Kidney tubule cell (primary cell): ENCODE measurements around the gene HAX1.
"Not testable (repeated sequence)": the region's sequence is repeated elsewhere in the genome, so short reads cannot be mapped to it uniquely, and the experiment has no call there.

Experiments used
- DNase-seq: peaks from one replicate; pipeline ENCODE4 v3.0.0-alpha.2; 2018; ENCODE audit warnings: low spot score

Gene HAX1

GRCh38 chr1:154272217-154272998 is at the start of gene HAX1:
Gene HAX1, plus strand, starts transcription at chr1:154272629. Its CDS starts 95 bp downstream, at chr1:154272724.
- peak; percentile 98 for DNase-seq

DNA sequence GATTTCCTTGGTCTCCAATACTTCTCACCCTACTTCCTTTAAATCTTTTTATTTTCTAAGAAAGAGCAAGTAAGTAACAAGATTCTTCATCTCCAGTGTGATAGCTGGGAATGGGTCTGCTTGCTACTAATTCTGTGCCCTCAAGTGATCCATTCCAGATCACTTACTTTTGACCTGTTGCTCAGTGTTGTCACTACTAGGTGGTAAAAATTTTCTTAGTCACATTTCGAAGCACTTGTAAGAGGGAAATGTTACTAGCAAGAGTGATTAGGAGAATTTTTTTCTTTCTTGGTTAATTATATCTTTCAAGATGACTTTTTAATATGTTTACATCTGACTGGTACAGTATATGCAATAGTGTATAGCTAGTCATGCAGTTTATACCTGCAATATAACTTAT is 49.5 kb upstream of the HAX1 start:
- DNase-seq, result no peak

DNA sequence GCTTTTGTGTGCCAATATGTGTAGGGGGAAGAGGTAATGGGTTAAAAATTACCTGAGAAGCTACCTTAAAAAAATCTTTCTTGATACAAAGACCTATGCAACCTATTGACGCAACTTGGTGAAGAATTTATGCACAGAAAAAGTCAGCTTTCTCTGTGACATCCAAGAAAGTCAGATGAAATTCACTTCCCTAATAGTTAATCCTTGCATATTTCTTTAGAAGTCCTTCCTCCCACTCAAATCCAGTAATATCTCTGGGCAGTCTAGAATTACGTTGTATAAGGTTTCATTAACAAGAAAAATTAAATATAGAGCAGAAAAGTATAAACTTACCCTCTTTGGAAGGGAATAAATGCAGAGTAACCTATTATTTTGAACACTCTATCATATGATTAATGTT is 48.8 kb upstream of the HAX1 start:
- DNase-seq, result no peak

GRCh38 chr1:154225370-154225769 is 47.1 kb upstream of the HAX1 start:
- DNase-seq, result no peak

DNA sequence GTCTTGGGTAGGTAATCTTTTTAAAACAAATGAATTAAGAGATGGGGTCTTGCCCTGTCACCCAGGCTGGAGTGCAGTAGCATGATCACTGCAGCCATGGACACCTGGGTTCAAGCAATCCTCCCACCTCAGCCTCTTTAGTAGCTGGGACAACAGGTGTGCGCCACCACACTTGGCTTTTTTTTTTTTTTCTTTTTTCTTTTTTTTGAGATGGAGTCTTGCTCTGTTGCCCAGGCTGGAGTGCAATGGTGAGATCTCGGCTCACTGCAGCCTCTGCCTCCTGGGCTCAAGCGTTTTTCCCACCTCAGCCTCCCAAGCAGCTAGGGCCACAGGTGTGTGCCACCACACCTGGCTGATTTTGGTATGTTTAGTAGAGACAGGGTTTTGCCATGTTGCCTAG is 41.3 kb upstream of the HAX1 start:
- DNase-seq, result not testable (repeated sequence)

GRCh38 chr1:154233127-154233526 is 39.3 kb upstream of the HAX1 start:
- not testable (repeated sequence) for DNase-seq

DNA sequence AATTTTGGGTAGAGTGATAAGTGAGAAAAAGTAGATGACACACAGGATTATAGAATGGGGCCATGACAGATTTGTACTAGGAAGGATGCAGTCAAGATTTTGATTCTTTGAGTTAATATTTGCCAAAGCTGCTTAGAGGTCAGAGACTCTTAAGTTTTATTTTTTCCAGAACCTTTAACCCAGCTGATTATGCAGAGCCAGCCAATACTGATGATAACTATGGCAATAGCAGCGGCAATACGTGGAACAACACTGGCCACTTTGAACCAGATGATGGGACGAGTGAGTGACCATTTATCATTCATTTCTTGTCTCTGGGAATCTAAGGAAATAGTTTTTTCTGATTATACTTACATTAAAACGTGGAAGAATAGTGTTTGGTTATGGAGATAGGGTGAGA is 35.6 kb upstream of the HAX1 start:
- DNase-seq, result no peak

DNA sequence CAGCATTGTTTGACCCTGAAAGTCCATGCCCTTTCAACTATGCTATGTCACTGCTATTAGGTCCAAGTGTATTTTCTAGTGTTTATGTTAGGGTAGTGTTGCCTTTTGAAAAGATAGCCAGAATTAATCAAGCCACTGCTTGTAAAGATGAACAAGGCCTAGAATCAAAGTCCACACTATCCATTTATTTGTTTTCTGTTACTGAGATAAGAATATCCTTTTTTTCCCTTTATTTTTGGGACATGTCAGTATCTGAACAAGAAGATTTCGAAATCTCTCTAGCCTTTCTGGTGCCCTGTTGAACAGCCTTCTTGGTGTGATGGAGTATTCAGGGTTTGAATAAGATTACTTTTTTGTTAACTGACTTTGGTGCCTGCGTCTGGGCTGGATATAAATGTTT is 35.0 kb upstream of the HAX1 start:
- no peak for DNase-seq

GRCh38 chr1:154237880-154238506 is 34.4 kb upstream of the HAX1 start:
- DNase-seq, result no peak

DNA sequence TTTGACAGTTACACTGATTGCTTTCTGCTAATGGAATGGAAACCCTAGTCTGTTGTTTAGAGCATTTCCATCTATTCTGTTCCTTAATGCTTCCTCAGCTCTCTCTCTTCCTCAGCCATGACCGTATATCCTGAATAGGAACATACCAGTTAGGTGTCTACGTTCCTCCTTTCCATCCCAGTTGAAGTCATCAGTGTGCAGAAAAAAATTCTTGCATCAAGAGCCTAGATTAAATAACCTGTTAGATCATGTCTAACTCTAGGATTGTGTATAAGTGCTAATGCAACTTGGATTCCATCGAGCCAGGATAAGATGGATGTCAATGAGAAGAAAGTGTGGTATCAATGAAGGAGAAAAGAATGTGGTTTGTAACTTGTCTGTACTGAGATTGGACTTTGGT is 32.9 kb upstream of the HAX1 start:
- DNase-seq, result no peak

DNA sequence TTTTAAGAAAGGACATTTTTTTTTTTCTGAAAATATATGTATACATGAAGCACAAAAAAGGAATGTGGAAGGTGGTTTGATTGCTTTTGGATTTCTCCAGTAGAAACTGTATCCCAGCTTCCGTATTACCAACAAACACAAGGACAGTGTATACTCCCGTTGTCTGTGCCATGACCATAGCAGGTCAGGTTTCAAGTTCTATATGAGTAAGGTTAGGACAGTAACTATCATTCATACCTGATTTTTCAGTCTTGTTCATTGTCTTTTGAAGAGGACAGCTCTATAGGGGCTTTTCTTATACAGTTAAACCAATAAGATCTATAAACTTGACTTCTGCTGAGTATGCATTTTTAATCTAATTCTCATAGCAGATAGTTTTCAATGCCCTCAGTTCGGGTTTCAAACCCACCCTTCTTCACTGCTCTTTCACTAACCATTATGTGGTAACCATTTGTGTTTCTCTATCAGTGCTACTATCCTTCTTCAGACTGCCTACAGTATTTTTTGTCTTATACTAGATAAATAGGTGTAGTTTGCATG is 32.1 kb upstream of the HAX1 start:
- DNase-seq, result no peak

- no peak for DNase-seq
Observed at GRCh38 chr1:154241703-154242351, 30.6 kb upstream of the HAX1 start.

DNA sequence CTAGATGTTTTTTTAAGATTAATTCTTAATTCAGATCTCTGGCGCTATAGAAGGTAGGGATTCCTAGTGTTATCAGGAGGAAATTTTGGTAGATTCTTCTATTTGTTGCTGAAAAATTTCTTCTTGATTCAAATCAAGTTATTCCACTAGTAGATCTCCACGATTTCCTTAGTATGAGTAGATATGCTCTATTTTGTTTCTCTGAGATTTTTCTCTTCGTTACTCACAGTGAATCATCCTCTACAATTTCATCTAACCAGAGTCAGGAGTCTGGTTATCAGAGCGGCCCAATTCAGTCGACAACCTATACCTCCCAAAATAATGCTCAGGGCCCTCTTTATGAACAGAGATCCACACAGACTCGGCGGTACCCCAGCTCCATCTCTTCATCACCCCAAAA is 18.8 kb upstream of the HAX1 start:
- DNase-seq, result no peak

GRCh38 chr1:154256686-154257085 is 15.7 kb upstream of the HAX1 start:
- no peak for DNase-seq

DNA sequence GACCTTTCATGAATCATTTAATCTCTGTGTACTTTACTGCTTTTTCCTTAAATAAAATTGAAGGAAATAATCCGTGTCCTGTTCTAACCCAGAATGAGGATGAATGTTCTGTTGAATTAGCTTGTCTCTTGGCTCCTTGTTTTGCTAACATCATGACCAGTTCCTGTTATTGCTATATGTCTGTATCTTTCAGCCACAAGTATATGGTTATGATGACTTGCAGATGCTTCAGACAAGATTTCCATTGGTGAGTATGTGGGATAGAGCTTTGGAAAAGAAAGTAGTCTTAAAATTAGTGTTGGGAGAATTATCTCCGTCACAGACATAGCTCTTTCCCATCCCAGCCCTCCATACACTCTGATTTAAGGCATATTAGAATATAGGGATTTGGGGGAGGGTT is 13.6 kb upstream of the HAX1 start:
- DNase-seq, result no peak

GRCh38 chr1:154260127-154260526 is 12.3 kb upstream of the HAX1 start:
- no peak for DNase-seq

- DNase-seq, result no peak
Observed at GRCh38 chr1:154263465-154264332, 8.7 kb upstream of the HAX1 start.

DNA sequence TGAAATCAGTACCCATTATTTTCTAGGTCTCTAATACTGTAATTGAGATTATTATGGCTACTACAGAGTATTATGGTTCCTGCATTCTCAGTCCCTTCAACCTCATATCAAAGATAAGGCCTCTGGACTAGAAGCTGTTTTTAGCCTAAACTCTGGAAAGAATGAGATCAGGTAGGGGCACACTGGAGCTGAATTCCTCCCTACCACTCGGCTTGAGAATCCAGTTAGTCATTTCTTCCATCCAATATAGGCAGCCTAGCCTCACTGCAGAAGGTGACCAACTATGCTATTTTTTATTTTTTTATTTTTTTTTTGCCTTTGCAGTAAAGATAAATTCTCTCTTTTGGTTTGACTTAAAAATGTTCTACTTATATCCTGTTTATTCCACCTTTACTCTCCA is 8.0 kb upstream of the HAX1 start:
- no peak for DNase-seq

DNA sequence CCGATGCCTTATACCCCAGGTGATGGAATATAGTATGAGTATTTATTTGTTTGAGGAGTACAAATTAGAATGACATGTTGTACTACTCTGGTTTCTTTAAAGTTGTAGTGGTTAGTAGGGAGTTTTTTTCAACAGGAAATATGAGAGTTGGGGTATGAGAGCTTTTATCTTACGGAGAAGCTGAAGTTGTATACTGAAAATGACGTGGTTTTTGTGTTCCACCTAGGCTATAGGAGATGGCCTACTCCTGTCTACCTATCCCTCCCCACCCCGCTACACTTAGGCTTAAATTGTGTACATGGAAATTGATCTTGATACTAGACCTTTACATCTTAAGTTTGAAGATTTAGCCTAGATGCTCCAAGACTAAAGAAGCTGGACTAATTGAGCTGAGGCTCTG is 6.8 kb upstream of the HAX1 start:
- DNase-seq, result no peak

GRCh38 chr1:154270833-154271232 is 1.6 kb upstream of the HAX1 start:
- no peak for DNase-seq

- no peak for DNase-seq
Observed at GRCh38 chr1:154272999-154273563, 652 bp downstream of the HAX1 start.

GRCh38 chr1:154276797-154277196 is 4.4 kb downstream of the HAX1 start:
- DNase-seq, result no peak
